GM18520 (cell line): ENCODE data around the gene TYK2.
"Not testable (repeated sequence)": the region's sequence is repeated elsewhere in the genome, so short reads cannot be mapped to it uniquely, and the experiment has no call there.

Experiments used
- ATAC-seq: cut with Tn5 transposase; IDR thresholded peaks from one replicate; pipeline ENCODE4 v1.9.1; 2021; ENCODE audit not compliant: unreplicated experiment

Gene TYK2

GRCh38 chr19:10380313-10381102, at the start of gene TYK2:
Gene TYK2, minus strand, starts transcription at chr19:10380572. Its CDS starts 2,166 bp downstream, at chr19:10378406.
- peak; percentile 96 for ATAC-seq

GRCh38 chr19:10428996-10429381, 48.6 kb upstream of the TYK2 start:
- no peak for ATAC-seq

GRCh38 chr19:10427169-10427568, 46.8 kb upstream of the TYK2 start:
- no peak for ATAC-seq

GRCh38 chr19:10424011-10424637, 43.8 kb upstream of the TYK2 start:
- ATAC-seq: no peak

GRCh38 chr19:10422846-10423245, 42.5 kb upstream of the TYK2 start:
- no peak for ATAC-seq

- ATAC-seq: no peak
Observed at GRCh38 chr19:10422046-10422461, 41.7 kb upstream of the TYK2 start.

- no peak for ATAC-seq
Observed at GRCh38 chr19:10421240-10422045, 41.1 kb upstream of the TYK2 start.

- ATAC-seq: no peak
Observed at GRCh38 chr19:10420444-10421239, 40.3 kb upstream of the TYK2 start, which contains the start of gene PDE4A. Gene PDE4A, plus strand, starts transcription at chr19:10420538. Its CDS starts 227 bp downstream, at chr19:10420765.

- ATAC-seq: no peak
Observed at GRCh38 chr19:10419646-10420443, 39.5 kb upstream of the TYK2 start.

- ATAC-seq: no peak
Observed at GRCh38 chr19:10419200-10419645, 38.9 kb upstream of the TYK2 start.

- ATAC-seq: no peak
Observed at GRCh38 chr19:10418485-10419199, 38.3 kb upstream of the TYK2 start.

- ATAC-seq: no peak
Observed at GRCh38 chr19:10418235-10418484, 37.8 kb upstream of the TYK2 start.

- ATAC-seq: no peak
Observed at GRCh38 chr19:10417541-10418234, 37.3 kb upstream of the TYK2 start.

GRCh38 chr19:10416380-10417257, 36.2 kb upstream of the TYK2 start:
- ATAC-seq: peak; percentile 55

GRCh38 chr19:10416083-10416379, 35.7 kb upstream of the TYK2 start:
- no peak for ATAC-seq

- peak; percentile 65 for ATAC-seq
Observed at GRCh38 chr19:10412257-10412977, 32.0 kb upstream of the TYK2 start.

GRCh38 chr19:10411224-10411623, 30.9 kb upstream of the TYK2 start:
- ATAC-seq: not testable (repeated sequence)
